ENCODE measurements around the gene FAM50B. TPM values are rescaled to one million over a fixed set of nuclear protein-coding genes. Genes with fewer than 3 reads are reported as not detected.

Gene FAM50B
- total and polyA plus RNA-seq, 10 of the 15 experiments (the other 5 are each of a cell fraction or from before 2014, with no cell fraction given): 0.58 to 10.2 (median 5.9) TPM

GRCh38 chr6:3808759-3809514 is 40.2 kb upstream of the FAM50B start:
- H3K4me1 ChIP-seq (ENCODE audit: control insufficient read depth, insufficient read depth, low read length): peaks cover 12% of the 10 kb centered on the region
- ChIA-PET RAD21 (ENCODE audit: unreplicated experiment) (no interaction called here), POLR2A (no interaction called here), CTCF (no interaction called here), SMC1A (ENCODE audit: uncharacterized antibody, unreplicated experiment) (interaction anchor here (1.1 to 1.3 kb wide), 3 partner anchors 12 to 34 kb away, joined by 3 to 4 read pairs (median 3); no protein-coding TSS in a partner anchor)
- no peak overlapping the region for H3K9ac ChIP-seq (ENCODE audit: control insufficient read depth, insufficient read depth, low read length)
- in situ Hi-C loops (cut with MboI): no loop called here
- ATAC-seq: no peak
- no peaks in the 10 kb centered on the region for H3K27me3 ChIP-seq (replicated peaks in 1 of 2; ENCODE audit: control insufficient read depth in 2 of 2, insufficient read depth in 2 of 2, low read length in 1 of 2)
- no peaks in the 10 kb centered on the region for H3K36me3 ChIP-seq (ENCODE audit: control insufficient read depth in 2 of 2, insufficient read depth in 2 of 2, low read length in 1 of 2)
- WGBS (ENCODE audit: insufficient coverage, insufficient replicate concordance, low lambda C conversion rate, missing lambda C conversion rate): 63% methylated on average over 7 of the region's 7 CpGs
- intact Hi-C loops (cut with micrococcal nuclease; ENCODE audit: unreplicated experiment): no loop called here
- BruUV-seq (replicated peaks): no TSS peak
- no peaks in the 10 kb centered on the region for H3K79me2 ChIP-seq (ENCODE audit: control insufficient read depth, insufficient read depth, low read length)
- TF ChIP-seq EGR1 (IDR thresholded peaks at IDR 0.05; ENCODE audit: borderline replicate concordance in 1 of 2, low read depth in 2 of 2, low read length in 2 of 2) (no peak), PKNOX1 (IDR thresholded peaks at IDR 0.05) (no peak), RELB (IDR thresholded peaks at IDR 0.05; ENCODE audit: low read depth) (no peak), RAD21 (IDR thresholded peaks at IDR 0.05; ENCODE audit: insufficient read depth, low read depth, low read length) (no peak), SRF (IDR thresholded peaks at IDR 0.05; ENCODE audit: low read depth in 2 of 2, low read length in 2 of 2) (no peak), RBBP5 (conservative IDR thresholded peaks at IDR 0.05) (no peak), BCL3 (IDR thresholded peaks at IDR 0.05; ENCODE audit: borderline replicate concordance, insufficient read depth, low read depth, low read length, poor library complexity, severe bottlenecking) (no peak), ESRRA (IDR thresholded peaks at IDR 0.05; ENCODE audit: low read length) (no peak), SMAD1 (IDR thresholded peaks at IDR 0.05; ENCODE audit: low read depth, partially characterized antibody) (no peak), PML (IDR thresholded peaks at IDR 0.05; ENCODE audit: low read length) (no peak), LARP7 (IDR thresholded peaks at IDR 0.05) (no peak)
- no peak overlapping the region for H3K27ac ChIP-seq (ENCODE audit: control insufficient read depth, insufficient read depth)
- no peak overlapping the region for H2AFZ ChIP-seq (ENCODE audit: control insufficient read depth, low read depth, low read length)
- FAIRE-seq: no peak
- H3K4me3 ChIP-seq: no peak overlapping the region
- peaks cover 2% of the 10 kb centered on the region; the same call in 2 of the 3 replicates for H3K9me3 ChIP-seq (replicated peaks; ENCODE audit: control insufficient read depth, insufficient read depth, low read length)
- DNase-seq (ENCODE audit: low read depth, low spot score): no peak
- no peaks in the 10 kb centered on the region for H4K20me1 ChIP-seq (ENCODE audit: control insufficient read depth, insufficient read depth)
- no peak overlapping the region for H3K4me2 ChIP-seq (ENCODE audit: control insufficient read depth, insufficient read depth)

Measured in GM12878 (cell line).